ENCODE measurements around the gene VAV2.
"Not testable (repeated sequence)": the region's sequence is repeated elsewhere in the genome, so short reads cannot be mapped to it uniquely, and the experiment has no call there.

Gene VAV2

GRCh38 chr9:133992780-133993634, 883 bp upstream of the VAV2 start:
- Mint-ChIP-seq H3K36me3 (no peaks in the 10 kb centered on the region), H3K4me1 (peaks cover 3% of the 10 kb centered on the region), H3K9me3 (no peaks in the 10 kb centered on the region), H3K27me3 (peaks cover 2% of the 10 kb centered on the region), H3K27ac (no peak overlapping the region), H3K4me3 (peak overlapping the region; percentile 73)

- no peaks in the 10 kb centered on the region for H3K36me3 Mint-ChIP-seq
- no peak overlapping the region for H3K27ac Mint-ChIP-seq
- no peaks in the 10 kb centered on the region for H3K9me3 Mint-ChIP-seq
- H3K4me3 Mint-ChIP-seq, result no peak overlapping the region
- H3K27me3 Mint-ChIP-seq, result peaks cover 2% of the 10 kb centered on the region
- H3K4me1 Mint-ChIP-seq, result peaks cover 3% of the 10 kb centered on the region
Observed at GRCh38 chr9:133991214-133991921, 756 bp downstream of the VAV2 start.

- H3K9me3 Mint-ChIP-seq, result no peaks in the 10 kb centered on the region
Observed at GRCh38 chr9:133990366-133991213, 1.5 kb downstream of the VAV2 start.

GRCh38 chr9:133989625-133990365, 2.3 kb downstream of the VAV2 start:
- H3K4me3 Mint-ChIP-seq, result no peak overlapping the region
- peaks cover 2% of the 10 kb centered on the region for H3K27me3 Mint-ChIP-seq
- H3K36me3 Mint-ChIP-seq, result no peaks in the 10 kb centered on the region
- H3K4me1 Mint-ChIP-seq, result peaks cover 3% of the 10 kb centered on the region
- no peaks in the 10 kb centered on the region for H3K9me3 Mint-ChIP-seq
- no peak overlapping the region for H3K27ac Mint-ChIP-seq

More at GRCh38 chr9:133990366-133991213, 1.5 kb downstream of the VAV2 start:
- H3K36me3 Mint-ChIP-seq, result no peaks in the 10 kb centered on the region
- peaks cover 2% of the 10 kb centered on the region for H3K27me3 Mint-ChIP-seq
- peaks cover 3% of the 10 kb centered on the region for H3K4me1 Mint-ChIP-seq
- no peak overlapping the region for H3K4me3 Mint-ChIP-seq
- no peak overlapping the region for H3K27ac Mint-ChIP-seq

GRCh38 chr9:133988771-133989170, 3.4 kb downstream of the VAV2 start:
- H3K27ac Mint-ChIP-seq, H3K4me1 Mint-ChIP-seq, H3K9me3 Mint-ChIP-seq, H3K4me3 Mint-ChIP-seq, H3K36me3 Mint-ChIP-seq, H3K27me3 Mint-ChIP-seq: not testable (repeated sequence)

GRCh38 chr9:133987946-133988665, 4.0 kb downstream of the VAV2 start:
- H3K4me1 Mint-ChIP-seq, result no peaks in the 10 kb centered on the region
- no peaks in the 10 kb centered on the region for H3K9me3 Mint-ChIP-seq
- H3K27me3 Mint-ChIP-seq, result peaks cover 2% of the 10 kb centered on the region
- H3K36me3 Mint-ChIP-seq, result no peaks in the 10 kb centered on the region
- no peak overlapping the region for H3K4me3 Mint-ChIP-seq
- H3K27ac Mint-ChIP-seq, result no peak overlapping the region

GRCh38 chr9:133987446-133987788, 4.7 kb downstream of the VAV2 start:
- no peaks in the 10 kb centered on the region for H3K9me3 Mint-ChIP-seq
- no peaks in the 10 kb centered on the region for H3K36me3 Mint-ChIP-seq
- no peaks in the 10 kb centered on the region for H3K4me1 Mint-ChIP-seq
- H3K4me3 Mint-ChIP-seq, result no peak overlapping the region
- peaks cover 2% of the 10 kb centered on the region for H3K27me3 Mint-ChIP-seq
- no peak overlapping the region for H3K27ac Mint-ChIP-seq

- H3K9me3 Mint-ChIP-seq, result no peaks in the 10 kb centered on the region
- no peak overlapping the region for H3K4me3 Mint-ChIP-seq
- no peaks in the 10 kb centered on the region for H3K36me3 Mint-ChIP-seq
- H3K4me1 Mint-ChIP-seq, result no peaks in the 10 kb centered on the region
- no peak overlapping the region for H3K27ac Mint-ChIP-seq
- peaks cover 2% of the 10 kb centered on the region for H3K27me3 Mint-ChIP-seq
Observed at GRCh38 chr9:133986774-133987445, 5.2 kb downstream of the VAV2 start.

GRCh38 chr9:133986061-133986460, 6.1 kb downstream of the VAV2 start:
- Mint-ChIP-seq H3K4me1 (no peaks in the 10 kb centered on the region), H3K9me3 (no peaks in the 10 kb centered on the region), H3K4me3 (no peak overlapping the region), H3K27ac (no peak overlapping the region), H3K27me3 (peaks cover 2% of the 10 kb centered on the region), H3K36me3 (no peaks in the 10 kb centered on the region)

- H3K4me1 Mint-ChIP-seq, result no peaks in the 10 kb centered on the region
- no peaks in the 10 kb centered on the region for H3K9me3 Mint-ChIP-seq
- no peak overlapping the region for H3K4me3 Mint-ChIP-seq
- H3K36me3 Mint-ChIP-seq, result no peaks in the 10 kb centered on the region
- H3K27ac Mint-ChIP-seq, result no peak overlapping the region
- H3K27me3 Mint-ChIP-seq, result no peaks in the 10 kb centered on the region
Observed at GRCh38 chr9:133982971-133983720, 9.0 kb downstream of the VAV2 start.

GRCh38 chr9:133981958-133982681, 10.0 kb downstream of the VAV2 start:
- Mint-ChIP-seq H3K4me1 (no peaks in the 10 kb centered on the region), H3K27me3 (no peaks in the 10 kb centered on the region), H3K36me3 (no peaks in the 10 kb centered on the region)

GRCh38 chr9:133981589-133981957, 10.6 kb downstream of the VAV2 start:
- no peaks in the 10 kb centered on the region for H3K9me3 Mint-ChIP-seq
- H3K27ac Mint-ChIP-seq, result no peak overlapping the region
- H3K4me3 Mint-ChIP-seq, result no peak overlapping the region
- no peaks in the 10 kb centered on the region for H3K36me3 Mint-ChIP-seq
- no peaks in the 10 kb centered on the region for H3K4me1 Mint-ChIP-seq
- no peaks in the 10 kb centered on the region for H3K27me3 Mint-ChIP-seq

More at GRCh38 chr9:133981958-133982681, 10.0 kb downstream of the VAV2 start:
- Mint-ChIP-seq H3K27ac (no peak overlapping the region), H3K9me3 (no peaks in the 10 kb centered on the region), H3K4me3 (no peak overlapping the region)

- Mint-ChIP-seq H3K27ac (no peak overlapping the region), H3K36me3 (no peaks in the 10 kb centered on the region), H3K27me3 (no peaks in the 10 kb centered on the region), H3K4me1 (no peaks in the 10 kb centered on the region), H3K4me3 (no peak overlapping the region), H3K9me3 (no peaks in the 10 kb centered on the region)
Observed at GRCh38 chr9:133980864-133981588, 11.1 kb downstream of the VAV2 start.
